GM23248 (cell line): ENCODE results near the gene LDB1.

Experiments
- EZH2 ChIP-seq: fragments of 200-600 bp; sonication (generic); IDR thresholded peaks from 2 replicates; pipeline ENCODE4 v1.6.1; 2018; ENCODE audit warnings: antibody characterized with exemption, mild to moderate bottlenecking; ENCODE audit not compliant: insufficient read depth, poor library complexity, severe bottlenecking
- EZH2phosphoT487 ChIP-seq: fragments of 200-600 bp; sonication (generic); IDR thresholded peaks from 2 replicates; pipeline ENCODE4 v1.6.1; 2018; ENCODE audit warnings: antibody characterized with exemption, moderate library complexity, mild to moderate bottlenecking, low read depth; ENCODE audit not compliant: insufficient read depth

- TF ChIP-seq EZH2 (no peak), EZH2phosphoT487 (no peak)
Observed at GRCh38 chr10:102121739-102122372, 1.7 kb upstream of the LDB1 start.
